GF-D8 (cell line): Measurements from ENCODE around the gene HSD17B12.
"Not testable (repeated sequence)": the region's sequence is repeated elsewhere in the genome, so short reads cannot be mapped to it uniquely, and the experiment has no call there.

ENCODE experiments used
- DNase-seq: peaks from one replicate; lab custom pipeline; 2025; lab: John Stamatoyannopoulos, UW

Gene HSD17B12

GRCh38 chr11:43680521-43681400 is at the start of gene HSD17B12:
Gene HSD17B12 (plus strand): TSS chr11:43680738. CDS start chr11:43680828, 90 bp downstream.
- peak; percentile 88 for DNase-seq

- DNase-seq = no peak
These were observed 48.8 kb upstream of the HSD17B12 start for GRCh38 chr11:43631732-43632131.

- DNase-seq = no peak
These were observed 48.4 kb upstream of the HSD17B12 start for GRCh38 chr11:43632181-43632580.

GRCh38 chr11:43638717-43639116 is 41.8 kb upstream of the HSD17B12 start:
- no peak for DNase-seq

- no peak for DNase-seq
These were observed 41.3 kb upstream of the HSD17B12 start for GRCh38 chr11:43639224-43639623.

- no peak for DNase-seq
These were observed 40.6 kb upstream of the HSD17B12 start for GRCh38 chr11:43639920-43640319.

GRCh38 chr11:43643898-43644620 is 36.5 kb upstream of the HSD17B12 start:
- DNase-seq = peak; percentile 31

- no peak for DNase-seq
These were observed 35.8 kb upstream of the HSD17B12 start for GRCh38 chr11:43644621-43645299.

- no peak for DNase-seq
These were observed 33.8 kb upstream of the HSD17B12 start for GRCh38 chr11:43646767-43647166.

- DNase-seq = no peak
These were observed 31.6 kb upstream of the HSD17B12 start for GRCh38 chr11:43648888-43649287.

GRCh38 chr11:43649501-43649900 is 31.0 kb upstream of the HSD17B12 start:
- no peak for DNase-seq

GRCh38 chr11:43649921-43650320 is 30.6 kb upstream of the HSD17B12 start:
- no peak for DNase-seq

GRCh38 chr11:43663018-43663417 is 17.5 kb upstream of the HSD17B12 start:
- DNase-seq = not testable (repeated sequence)

- no peak for DNase-seq
These were observed 16.2 kb upstream of the HSD17B12 start for GRCh38 chr11:43664295-43664694.

- DNase-seq = not testable (repeated sequence)
These were observed 9.3 kb upstream of the HSD17B12 start for GRCh38 chr11:43671284-43671683.

- DNase-seq = no peak
These were observed 6.0 kb upstream of the HSD17B12 start for GRCh38 chr11:43674560-43674959.

GRCh38 chr11:43676933-43677332 is 3.6 kb upstream of the HSD17B12 start:
- DNase-seq = no peak

GRCh38 chr11:43681401-43681942 is 934 bp downstream of the HSD17B12 start:
- DNase-seq = no peak

- DNase-seq = not testable (repeated sequence)
These were observed 1.5 kb downstream of the HSD17B12 start for GRCh38 chr11:43682081-43682480.

- no peak for DNase-seq
These were observed 4.9 kb downstream of the HSD17B12 start for GRCh38 chr11:43685440-43685839.

GRCh38 chr11:43686207-43686606 is 5.7 kb downstream of the HSD17B12 start:
- DNase-seq = no peak

- DNase-seq = no peak
These were observed 6.7 kb downstream of the HSD17B12 start for GRCh38 chr11:43687120-43687791.
